ENCODE results near the gene ALDH1B1. TPM values are rescaled to one million over a fixed set of nuclear protein-coding genes. Genes with fewer than 3 reads are reported as not detected.

The ALDH1B1 gene
- total and polyA plus RNA-seq, 9 of the 15 experiments (the other 6 are each of a cell fraction or from before 2014, with no cell fraction given): 8.6 to 46.5 (median 30.8) TPM

DNA sequence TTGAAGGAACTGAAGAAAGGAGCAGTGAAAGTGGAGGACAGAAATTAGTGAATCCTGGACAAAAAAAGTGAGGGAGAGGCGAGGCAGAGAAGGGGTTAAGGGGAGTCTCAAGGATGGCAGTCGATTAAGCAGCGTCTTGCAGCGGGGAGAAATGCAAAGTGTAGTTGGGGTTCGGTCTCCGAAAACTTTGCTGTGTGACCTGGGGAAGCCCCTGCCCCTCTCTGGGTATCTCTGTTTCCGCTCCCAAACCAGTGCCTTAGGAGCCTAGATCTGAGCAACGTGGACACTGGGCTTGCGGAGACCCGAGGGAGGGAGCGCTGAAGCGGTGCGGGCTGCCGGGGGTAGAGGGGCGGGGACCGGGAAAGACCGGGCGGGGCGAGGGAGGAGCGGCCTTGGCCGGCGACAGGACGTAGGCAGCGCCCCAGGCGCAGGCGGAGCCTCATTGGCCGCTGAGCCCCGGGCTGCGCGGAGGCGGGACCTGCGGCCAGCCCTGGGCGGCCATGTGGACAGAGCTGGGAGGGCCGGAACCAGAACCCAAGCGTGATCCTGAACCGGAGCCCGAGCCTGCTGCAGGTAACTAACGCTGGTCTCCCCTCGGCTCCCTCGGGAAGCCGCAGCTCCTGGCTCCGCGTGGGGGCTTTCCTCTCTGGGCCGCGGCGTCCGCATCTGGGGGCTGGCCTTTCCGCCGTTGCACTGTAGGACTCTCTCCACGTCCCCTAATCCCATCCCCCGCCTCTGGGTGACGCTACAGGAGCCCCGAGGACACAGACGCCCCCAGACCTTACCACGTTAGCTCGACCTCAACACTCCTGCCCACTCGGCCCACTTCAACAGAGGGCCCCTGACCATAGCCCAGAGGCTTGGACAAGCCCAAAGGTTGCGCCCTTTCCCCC, at the start of gene ALDH1B1 (continued):
- TF ChIP-seq POLR3A (IDR thresholded peaks at IDR 0.05; ENCODE audit: borderline replicate concordance, extremely low read depth, insufficient read depth, insufficient read length) (no peak), SIRT6 (IDR thresholded peaks at IDR 0.05; ENCODE audit: low read depth, low read length) (no peak), CBFA2T3 (IDR thresholded peaks at IDR 0.05) (no peak; the same call in 1 of the 2 replicates), LEF1 (IDR thresholded peaks at IDR 0.05) (no peak), U2AF1 (optimal IDR thresholded peaks at IDR 0.05; ENCODE audit: low read depth, low read length) (no peak), JUNB (CRISPR knock-in tag; conservative IDR thresholded peaks at IDR 0.05) (no peak), NFATC3 (IDR thresholded peaks at IDR 0.05) (no peak)
- TF ChIP-seq, protein P1, sequence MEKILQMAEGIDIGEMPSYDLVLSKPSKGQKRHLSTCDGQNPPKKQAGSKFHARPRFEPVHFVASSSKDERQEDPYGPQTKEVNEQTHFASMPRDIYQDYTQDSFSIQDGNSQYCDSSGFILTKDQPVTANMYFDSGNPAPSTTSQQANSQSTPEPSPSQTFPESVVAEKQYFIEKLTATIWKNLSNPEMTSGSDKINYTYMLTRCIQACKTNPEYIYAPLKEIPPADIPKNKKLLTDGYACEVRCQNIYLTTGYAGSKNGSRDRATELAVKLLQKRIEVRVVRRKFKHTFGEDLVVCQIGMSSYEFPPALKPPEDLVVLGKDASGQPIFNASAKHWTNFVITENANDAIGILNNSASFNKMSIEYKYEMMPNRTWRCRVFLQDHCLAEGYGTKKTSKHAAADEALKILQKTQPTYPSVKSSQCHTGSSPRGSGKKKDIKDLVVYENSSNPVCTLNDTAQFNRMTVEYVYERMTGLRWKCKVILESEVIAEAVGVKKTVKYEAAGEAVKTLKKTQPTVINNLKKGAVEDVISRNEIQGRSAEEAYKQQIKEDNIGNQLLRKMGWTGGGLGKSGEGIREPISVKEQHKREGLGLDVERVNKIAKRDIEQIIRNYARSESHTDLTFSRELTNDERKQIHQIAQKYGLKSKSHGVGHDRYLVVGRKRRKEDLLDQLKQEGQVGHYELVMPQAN (IDR thresholded peaks at IDR 0.05; ENCODE audit: borderline replicate concordance): peak; percentile 91
- TF ChIP-seq, protein P2, sequence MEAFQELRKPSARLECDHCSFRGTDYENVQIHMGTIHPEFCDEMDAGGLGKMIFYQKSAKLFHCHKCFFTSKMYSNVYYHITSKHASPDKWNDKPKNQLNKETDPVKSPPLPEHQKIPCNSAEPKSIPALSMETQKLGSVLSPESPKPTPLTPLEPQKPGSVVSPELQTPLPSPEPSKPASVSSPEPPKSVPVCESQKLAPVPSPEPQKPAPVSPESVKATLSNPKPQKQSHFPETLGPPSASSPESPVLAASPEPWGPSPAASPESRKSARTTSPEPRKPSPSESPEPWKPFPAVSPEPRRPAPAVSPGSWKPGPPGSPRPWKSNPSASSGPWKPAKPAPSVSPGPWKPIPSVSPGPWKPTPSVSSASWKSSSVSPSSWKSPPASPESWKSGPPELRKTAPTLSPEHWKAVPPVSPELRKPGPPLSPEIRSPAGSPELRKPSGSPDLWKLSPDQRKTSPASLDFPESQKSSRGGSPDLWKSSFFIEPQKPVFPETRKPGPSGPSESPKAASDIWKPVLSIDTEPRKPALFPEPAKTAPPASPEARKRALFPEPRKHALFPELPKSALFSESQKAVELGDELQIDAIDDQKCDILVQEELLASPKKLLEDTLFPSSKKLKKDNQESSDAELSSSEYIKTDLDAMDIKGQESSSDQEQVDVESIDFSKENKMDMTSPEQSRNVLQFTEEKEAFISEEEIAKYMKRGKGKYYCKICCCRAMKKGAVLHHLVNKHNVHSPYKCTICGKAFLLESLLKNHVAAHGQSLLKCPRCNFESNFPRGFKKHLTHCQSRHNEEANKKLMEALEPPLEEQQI (IDR thresholded peaks at IDR 0.05): no peak
- TF ChIP-seq, protein P3, sequence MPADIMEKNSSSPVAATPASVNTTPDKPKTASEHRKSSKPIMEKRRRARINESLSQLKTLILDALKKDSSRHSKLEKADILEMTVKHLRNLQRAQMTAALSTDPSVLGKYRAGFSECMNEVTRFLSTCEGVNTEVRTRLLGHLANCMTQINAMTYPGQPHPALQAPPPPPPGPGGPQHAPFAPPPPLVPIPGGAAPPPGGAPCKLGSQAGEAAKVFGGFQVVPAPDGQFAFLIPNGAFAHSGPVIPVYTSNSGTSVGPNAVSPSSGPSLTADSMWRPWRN (IDR thresholded peaks at IDR 0.05; ENCODE audit: low read depth): no peak
- TF ChIP-seq, protein P4, sequence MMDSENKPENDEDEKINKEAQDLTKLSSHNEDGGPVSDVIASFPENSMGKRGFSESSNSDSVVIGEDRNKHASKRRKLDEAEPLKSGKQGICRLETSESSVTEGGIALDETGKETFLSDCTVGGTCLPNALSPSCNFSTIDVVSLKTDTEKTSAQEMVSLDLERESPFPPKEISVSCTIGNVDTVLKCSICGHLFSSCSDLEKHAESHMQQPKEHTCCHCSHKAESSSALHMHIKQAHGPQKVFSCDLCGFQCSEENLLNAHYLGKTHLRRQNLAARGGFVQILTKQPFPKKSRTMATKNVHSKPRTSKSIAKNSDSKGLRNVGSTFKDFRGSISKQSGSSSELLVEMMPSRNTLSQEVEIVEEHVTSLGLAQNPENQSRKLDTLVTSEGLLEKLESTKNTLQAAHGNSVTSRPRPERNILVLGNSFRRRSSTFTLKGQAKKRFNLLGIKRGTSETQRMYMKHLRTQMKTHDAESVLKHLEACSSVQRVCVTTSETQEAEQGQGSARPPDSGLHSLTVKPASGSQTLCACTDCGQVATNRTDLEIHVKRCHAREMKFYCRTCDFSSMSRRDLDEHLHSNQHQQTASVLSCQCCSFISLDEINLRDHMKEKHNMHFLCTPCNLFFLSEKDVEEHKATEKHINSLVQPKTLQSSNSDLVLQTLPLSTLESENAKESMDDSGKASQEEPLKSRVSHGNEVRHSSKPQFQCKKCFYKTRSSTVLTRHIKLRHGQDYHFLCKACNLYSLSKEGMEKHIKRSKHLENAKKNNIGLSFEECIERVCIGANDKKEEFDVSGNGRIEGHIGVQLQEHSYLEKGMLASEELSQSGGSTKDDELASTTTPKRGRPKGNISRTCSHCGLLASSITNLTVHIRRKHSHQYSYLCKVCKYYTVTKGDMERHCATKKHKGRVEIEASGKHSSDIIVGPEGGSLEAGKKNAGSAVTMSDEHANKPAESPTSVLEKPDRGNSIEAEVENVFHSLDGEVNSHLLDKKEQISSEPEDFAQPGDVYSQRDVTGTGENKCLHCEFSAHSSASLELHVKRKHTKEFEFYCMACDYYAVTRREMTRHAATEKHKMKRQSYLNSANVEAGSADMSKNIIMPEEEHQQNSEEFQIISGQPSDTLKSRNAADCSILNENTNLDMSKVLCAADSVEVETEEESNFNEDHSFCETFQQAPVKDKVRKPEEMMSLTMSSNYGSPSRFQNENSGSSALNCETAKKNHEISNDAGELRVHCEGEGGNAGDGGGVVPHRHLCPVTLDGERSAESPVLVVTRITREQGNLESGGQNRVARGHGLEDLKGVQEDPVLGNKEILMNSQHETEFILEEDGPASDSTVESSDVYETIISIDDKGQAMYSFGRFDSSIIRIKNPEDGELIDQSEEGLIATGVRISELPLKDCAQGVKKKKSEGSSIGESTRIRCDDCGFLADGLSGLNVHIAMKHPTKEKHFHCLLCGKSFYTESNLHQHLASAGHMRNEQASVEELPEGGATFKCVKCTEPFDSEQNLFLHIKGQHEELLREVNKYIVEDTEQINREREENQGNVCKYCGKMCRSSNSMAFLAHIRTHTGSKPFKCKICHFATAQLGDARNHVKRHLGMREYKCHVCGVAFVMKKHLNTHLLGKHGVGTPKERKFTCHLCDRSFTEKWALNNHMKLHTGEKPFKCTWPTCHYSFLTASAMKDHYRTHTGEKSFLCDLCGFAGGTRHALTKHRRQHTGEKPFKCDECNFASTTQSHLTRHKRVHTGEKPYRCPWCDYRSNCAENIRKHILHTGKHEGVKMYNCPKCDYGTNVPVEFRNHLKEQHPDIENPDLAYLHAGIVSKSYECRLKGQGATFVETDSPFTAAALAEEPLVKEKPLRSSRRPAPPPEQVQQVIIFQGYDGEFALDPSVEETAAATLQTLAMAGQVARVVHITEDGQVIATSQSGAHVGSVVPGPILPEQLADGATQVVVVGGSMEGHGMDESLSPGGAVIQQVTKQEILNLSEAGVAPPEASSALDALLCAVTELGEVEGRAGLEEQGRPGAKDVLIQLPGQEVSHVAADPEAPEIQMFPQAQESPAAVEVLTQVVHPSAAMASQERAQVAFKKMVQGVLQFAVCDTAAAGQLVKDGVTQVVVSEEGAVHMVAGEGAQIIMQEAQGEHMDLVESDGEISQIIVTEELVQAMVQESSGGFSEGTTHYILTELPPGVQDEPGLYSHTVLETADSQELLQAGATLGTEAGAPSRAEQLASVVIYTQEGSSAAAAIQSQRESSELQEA (IDR thresholded peaks at IDR 0.05; ENCODE audit: low read depth): no peak
- TF ChIP-seq, protein P5, sequence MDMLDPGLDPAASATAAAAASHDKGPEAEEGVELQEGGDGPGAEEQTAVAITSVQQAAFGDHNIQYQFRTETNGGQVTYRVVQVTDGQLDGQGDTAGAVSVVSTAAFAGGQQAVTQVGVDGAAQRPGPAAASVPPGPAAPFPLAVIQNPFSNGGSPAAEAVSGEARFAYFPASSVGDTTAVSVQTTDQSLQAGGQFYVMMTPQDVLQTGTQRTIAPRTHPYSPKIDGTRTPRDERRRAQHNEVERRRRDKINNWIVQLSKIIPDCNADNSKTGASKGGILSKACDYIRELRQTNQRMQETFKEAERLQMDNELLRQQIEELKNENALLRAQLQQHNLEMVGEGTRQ (CRISPR knock-in tag; IDR thresholded peaks at IDR 0.05): no peak
